HepG2 (cell line): ENCODE results near the gene NAALADL1. TPM values are rescaled to one million over a fixed set of nuclear protein-coding genes. Genes with fewer than 3 reads are reported as not detected.
A peak's percentile ranks its signal among the peaks of the same experiment; 100 is the strongest.

ENCODE experiments used
- ARID3A ChIP-seq: IDR thresholded peaks from 2 replicates; pipeline ENCODE4 v1.6.1; 2012; ENCODE audit warnings: low read depth, low read length, improper control_type of control experiment
- MTA3 ChIP-seq: sonication (generic); formaldehyde crosslinking; IDR thresholded peaks from 2 replicates; pipeline ENCODE4 v1.4.0; 2020; ENCODE audit warnings: missing genetic modification reagents
- MYNN ChIP-seq: sonication (generic); formaldehyde crosslinking; IDR thresholded peaks from 2 replicates; pipeline ENCODE4 v1.4.0; 2020; ENCODE audit warnings: mild to moderate bottlenecking, low read depth, missing genetic modification reagents
- PRDM4 ChIP-seq: sonication (generic); formaldehyde crosslinking; IDR thresholded peaks from 2 replicates; pipeline ENCODE4 v1.9.0; 2021; ENCODE audit warnings: missing genetic modification reagents, borderline replicate concordance
- RFX1 ChIP-seq: fragments of 450-650 bp; IDR thresholded peaks from 2 replicates; pipeline ENCODE4 v1.6.1; 2017
- RXRA ChIP-seq: sonication (generic); formaldehyde crosslinking; IDR thresholded peaks from 2 replicates; pipeline ENCODE4 v1.5.1; 2020; ENCODE audit warnings: missing genetic modification reagents
- TEF ChIP-seq: sonication (generic); formaldehyde crosslinking; IDR thresholded peaks from 2 replicates; pipeline ENCODE4 v1.5.0; 2020; ENCODE audit warnings: missing genetic modification reagents
- ZBED4 ChIP-seq: sonication (generic); formaldehyde crosslinking; IDR thresholded peaks from 2 replicates; pipeline ENCODE4 v1.4.0; 2020; ENCODE audit warnings: missing genetic modification reagents, borderline replicate concordance
- ZBTB34 ChIP-seq: sonication (generic); formaldehyde crosslinking; IDR thresholded peaks from 2 replicates; pipeline ENCODE4 v1.8.0; 2022; ENCODE audit warnings: mild to moderate bottlenecking, missing genetic modification reagents
- ZFP91 ChIP-seq: sonication (generic); formaldehyde crosslinking; IDR thresholded peaks from 2 replicates; pipeline ENCODE4 v1.9.0; 2022; ENCODE audit warnings: missing genetic modification reagents, mild to moderate bottlenecking, borderline replicate concordance
- ZNF235 ChIP-seq: sonication (generic); formaldehyde crosslinking; IDR thresholded peaks from 2 replicates; pipeline ENCODE4 v1.8.1; 2023; ENCODE audit warnings: mild to moderate bottlenecking, missing genetic modification reagents, borderline replicate concordance
- ZNF280B ChIP-seq: sonication (generic); formaldehyde crosslinking; IDR thresholded peaks from 2 replicates; pipeline ENCODE4 v1.5.0; 2020; ENCODE audit warnings: missing genetic modification reagents, mild to moderate bottlenecking, borderline replicate concordance
- ZNF317 ChIP-seq: sonication (generic); formaldehyde crosslinking; IDR thresholded peaks from 2 replicates; pipeline ENCODE4 v1.5.0; 2020; ENCODE audit warnings: mild to moderate bottlenecking, missing genetic modification reagents
- ZNF746 ChIP-seq: sonication (generic); formaldehyde crosslinking; IDR thresholded peaks from 2 replicates; pipeline ENCODE4 v1.8.0; 2022; ENCODE audit warnings: mild to moderate bottlenecking, missing genetic modification reagents
- polyA plus RNA-seq, 8 experiments: library from polyadenylated mRNA; depleted of rRNA in 3 of 8; stranded (reverse) in 7 of 8; unstranded in 1 of 8; fragments of >200 nt; fragmentation: Illumina TruSeq in 4 of 8; extraction: Trizol in 4 of 8; gene quantifications; 2 replicates each; pipeline versions ENCODE4 v1.2.1 to v1.2.3, GENCODE V29; 2011 to 2016; ENCODE audit warnings: low read depth in 4 of 8, missing spikeins in 1 of 8, mixed read lengths in 1 of 8; ENCODE audit not compliant: insufficient read depth in 1 of 8
- total RNA-seq, 5 experiments: library from RNA; depleted of rRNA; stranded (reverse); fragments of >200 nt; fragmentation: Illumina TruSeq; extraction: Trizol; gene quantifications; 2 replicates each; pipeline ENCODE4 v1.2.3, GENCODE V29; 2016; ENCODE audit warnings: low read depth in 1 of 5

The NAALADL1 gene
- total and polyA plus RNA-seq, 2 of the 13 experiments (the other 11 are each of a cell fraction or from before 2014, with no cell fraction given), result 9.3 to 33.9 TPM

- TF ChIP-seq ZNF280B (CRISPR knock-in tag), result no peak
- TF ChIP-seq ARID3A, result no peak
- TF ChIP-seq PRDM4 (CRISPR knock-in tag), result no peak
- peak; percentile 90; the same call in 1 of the 2 replicates for TF ChIP-seq ZFP91 (CRISPR knock-in tag)
- TF ChIP-seq RFX1, result no peak
- TF ChIP-seq ZNF317 (CRISPR knock-in tag), result 0 out of 2 replicates have a peak, but pooled peaks have one; percentile 27
- peak; percentile 58; the same call in 1 of the 2 replicates for TF ChIP-seq ZBTB34 (CRISPR knock-in tag)
- TF ChIP-seq TEF (CRISPR knock-in tag), result no peak
- TF ChIP-seq MYNN, result no peak
- TF ChIP-seq RXRA (CRISPR knock-in tag), result no peak; the same call in 1 of the 2 replicates
- peak; percentile 56 for TF ChIP-seq ZBED4 (CRISPR knock-in tag)
- no peak for TF ChIP-seq MTA3 (CRISPR knock-in tag)
- TF ChIP-seq ZNF746 (CRISPR knock-in tag), result peak; percentile 37; the same call in 1 of the 2 replicates
- no peak for TF ChIP-seq ZNF235 (CRISPR knock-in tag)
Measured at GRCh38 chr11:65083834-65084597, 25.7 kb upstream of the NAALADL1 start, which contains the start of the genes CDCA5 and ZFPL1 (continued).
